ENCODE results near the gene SLC9B2.

The SLC9B2 gene

GRCh38 chr4:103098341-103098740 is 21.8 kb upstream of the SLC9B2 start:
- DNase-seq (ENCODE audit: low read depth, low spot score) = no peak
- TF ChIP-seq CTCF (IDR thresholded peaks at IDR 0.05; ENCODE audit: insufficient read depth, low read length, missing control alignments) = no peak
- ChIA-PET POLR2A (no interaction called here), CTCF (interaction anchor here (0.9 to 5.8 kb wide), 12 partner anchors 9 to 666 kb away, joined by 3 to 66 read pairs (median 5); partner anchors contain the start of gene SLC9B2)
- H3K4me3 ChIP-seq (ENCODE audit: low read depth, low read length) = peak overlapping the region; percentile 48

- ChIA-PET POLR2A (no interaction called here), CTCF (interaction anchor here (1.1 to 5.8 kb wide), 2 partner anchors 7 to 13 kb away, joined by 3 to 66 read pairs; no protein-coding TSS in a partner anchor)
- DNase-seq (ENCODE audit: low read depth, low spot score) = no peak
- TF ChIP-seq CTCF (IDR thresholded peaks at IDR 0.05; ENCODE audit: insufficient read depth, low read length, missing control alignments) = no peak
- no peak overlapping the region for H3K4me3 ChIP-seq (ENCODE audit: low read depth, low read length)
Observed at GRCh38 chr4:103097112-103097511, 20.6 kb upstream of the SLC9B2 start.

GRCh38 chr4:103095080-103095479 is 18.5 kb upstream of the SLC9B2 start:
- no peak overlapping the region for H3K4me3 ChIP-seq (ENCODE audit: low read depth, low read length)
- TF ChIP-seq CTCF (IDR thresholded peaks at IDR 0.05; ENCODE audit: insufficient read depth, low read length, missing control alignments) = no peak
- ChIA-PET CTCF (interaction anchor here (0.7 to 8.7 kb wide), 8 partner anchors 8 to 502 kb away, joined by 3 to 82 read pairs (median 3); partner anchors contain the start of gene SLC9B2), POLR2A (no interaction called here)
- no peak for DNase-seq (ENCODE audit: low read depth, low spot score)

- no peak overlapping the region for H3K4me3 ChIP-seq (ENCODE audit: low read depth, low read length)
- POLR2A ChIA-PET = no interaction called here
- no peak for DNase-seq (ENCODE audit: low read depth, low spot score)
- TF ChIP-seq CTCF (IDR thresholded peaks at IDR 0.05; ENCODE audit: insufficient read depth, low read length, missing control alignments) = no peak
- CTCF ChIA-PET = interaction anchor here (0.6 to 8.7 kb wide), 35 partner anchors 8 to 805 kb away, joined by 3 to 82 read pairs (median 4); partner anchors contain the start of genes BDH2 and SLC9B2
Observed at GRCh38 chr4:103092245-103092644, 15.7 kb upstream of the SLC9B2 start.

- ChIA-PET POLR2A (no interaction called here), CTCF (interaction anchor here (0.6 to 8.7 kb wide), 38 partner anchors 8 to 805 kb away, joined by 3 to 82 read pairs (median 4); partner anchors contain the start of genes BDH2 and SLC9B2)
- peak; percentile 41 for TF ChIP-seq CTCF (IDR thresholded peaks at IDR 0.05; ENCODE audit: insufficient read depth, low read length, missing control alignments)
- DNase-seq (ENCODE audit: low read depth, low spot score) = no peak
- no peak overlapping the region for H3K4me3 ChIP-seq (ENCODE audit: low read depth, low read length)
Observed at GRCh38 chr4:103091601-103092223, 15.2 kb upstream of the SLC9B2 start.

- H3K4me3 ChIP-seq (ENCODE audit: low read depth, low read length) = no peak overlapping the region
- CTCF ChIA-PET = interaction anchor here (1.0 to 8.7 kb wide), 9 partner anchors 9 to 657 kb away, joined by 3 to 82 read pairs (median 12); partner anchors contain the start of genes BDH2 and SLC9B2
- POLR2A ChIA-PET = no interaction called here
- no peak for DNase-seq (ENCODE audit: low read depth, low spot score)
- no peak for TF ChIP-seq CTCF (IDR thresholded peaks at IDR 0.05; ENCODE audit: insufficient read depth, low read length, missing control alignments)
Observed at GRCh38 chr4:103089481-103089880, 12.9 kb upstream of the SLC9B2 start.
